Activated CD4-positive, alpha-beta T cell treated with anti-CD3 and anti-CD28 coated beads, Interleukin-2, Interleukin-4, amounts not matched to agents 100 ng/mL and 50 ng/mL, durations not matched to agents 16 hours and 8 hours (primary cell): ENCODE data around the gene SRRD.
A peak's percentile ranks its signal among the peaks of the same experiment; 100 is the strongest.

Experiments
- DNase-seq: peaks from one replicate; pipeline ENCODE4 v3.0.0-alpha.2; 2020; ENCODE audit warnings: low spot score

SRRD gene

GRCh38 chr22:26453812-26454500 lies 29.7 kb upstream of the SRRD start:
- no peak for DNase-seq

- no peak for DNase-seq
Observed at GRCh38 chr22:26457661-26458272, 25.9 kb upstream of the SRRD start.

GRCh38 chr22:26460202-26460601 lies 23.5 kb upstream of the SRRD start:
- no peak for DNase-seq

GRCh38 chr22:26461188-26461810 lies 22.4 kb upstream of the SRRD start:
- no peak for DNase-seq

- no peak for DNase-seq
Observed at GRCh38 chr22:26462051-26462450, 21.6 kb upstream of the SRRD start.

- DNase-seq, result no peak
Observed at GRCh38 chr22:26462641-26463040, 21.0 kb upstream of the SRRD start.

- no peak for DNase-seq
Observed at GRCh38 chr22:26463101-26463661, 20.5 kb upstream of the SRRD start.

GRCh38 chr22:26463688-26464087 lies 20.0 kb upstream of the SRRD start:
- no peak for DNase-seq

GRCh38 chr22:26464312-26464711 lies 19.4 kb upstream of the SRRD start:
- DNase-seq, result no peak

- DNase-seq, result no peak
Observed at GRCh38 chr22:26466196-26466595, 17.5 kb upstream of the SRRD start.

GRCh38 chr22:26470807-26471206 lies 12.9 kb upstream of the SRRD start:
- no peak for DNase-seq

GRCh38 chr22:26471522-26471921 lies 12.2 kb upstream of the SRRD start:
- DNase-seq, result no peak

GRCh38 chr22:26474682-26475081 lies 9.0 kb upstream of the SRRD start:
- no peak for DNase-seq

GRCh38 chr22:26476705-26477340 lies 6.9 kb upstream of the SRRD start:
- peak; percentile 62 for DNase-seq

GRCh38 chr22:26477341-26477731 lies 6.3 kb upstream of the SRRD start:
- no peak for DNase-seq

GRCh38 chr22:26479043-26479791 lies 4.5 kb upstream of the SRRD start:
- DNase-seq, result no peak

GRCh38 chr22:26479792-26480610 lies 3.7 kb upstream of the SRRD start:
- DNase-seq, result no peak

GRCh38 chr22:26480611-26480932 lies 3.1 kb upstream of the SRRD start:
- no peak for DNase-seq

GRCh38 chr22:26481112-26481693 lies 2.5 kb upstream of the SRRD start:
- DNase-seq, result no peak

GRCh38 chr22:26481694-26482093 lies 2.0 kb upstream of the SRRD start:
- peak; percentile 47 for DNase-seq

GRCh38 chr22:26482161-26482560 lies 1.5 kb upstream of the SRRD start:
- peak; percentile 21 for DNase-seq
